Activated T-helper 2 cell treated with anti-CD3 and anti-CD28 coated beads, Interferon-gamma antibody, Interleukin-2, Interleukin-4, amounts not matched to agents 10 μg/mL and 5 μg/mL and 100 μg/mL, durations not matched to agents 14 hours and 24 hours and 36 hours (primary cell): ENCODE results near the gene ADIPOR2. TPM values are rescaled to one million over a fixed set of nuclear protein-coding genes. Genes with fewer than 3 reads are reported as not detected.
"Not testable (repeated sequence)": the region's sequence is repeated elsewhere in the genome, so short reads cannot be mapped to it uniquely, and the experiment has no call there.

Source experiments
- DNase-seq: peaks from one replicate; pipeline ENCODE4 v3.0.0; 2021; ENCODE audit warnings: low spot score
- H3K27ac Mint-ChIP-seq: one replicate; pipeline ENCODE4 v1.8.0; 2021; ENCODE audit warnings: mixed read lengths
- H3K27me3 Mint-ChIP-seq: one replicate; pipeline ENCODE4 v1.8.0; 2021; ENCODE audit warnings: low read depth, mixed read lengths
- H3K36me3 Mint-ChIP-seq: one replicate; pipeline ENCODE4 v1.8.0; 2021; ENCODE audit warnings: low read depth, mixed read lengths
- H3K4me1 Mint-ChIP-seq: one replicate; pipeline ENCODE4 v1.8.0; 2021; ENCODE audit warnings: low read depth, mixed read lengths
- H3K4me3 Mint-ChIP-seq: one replicate; pipeline ENCODE4 v1.8.0; 2021; ENCODE audit warnings: low read depth, mild to moderate bottlenecking, moderate library complexity, mixed read lengths
- H3K9me3 Mint-ChIP-seq: one replicate; pipeline ENCODE4 v1.8.0; 2021; ENCODE audit warnings: mixed read lengths
- intact Hi-C: fragments of 100-400 bp; cut with micrococcal nuclease; formaldehyde crosslinking; loops from one replicate; pipeline ENCODE4 v1.15.1; 2023
- total RNA-seq: library from RNA; stranded (reverse); gene quantifications from 2 replicates; pipeline ENCODE4 v1.2.3, GENCODE V29; 2022

The ADIPOR2 gene
- total RNA-seq, 1 donor from 2014 or later: 81.0 TPM

DNA sequence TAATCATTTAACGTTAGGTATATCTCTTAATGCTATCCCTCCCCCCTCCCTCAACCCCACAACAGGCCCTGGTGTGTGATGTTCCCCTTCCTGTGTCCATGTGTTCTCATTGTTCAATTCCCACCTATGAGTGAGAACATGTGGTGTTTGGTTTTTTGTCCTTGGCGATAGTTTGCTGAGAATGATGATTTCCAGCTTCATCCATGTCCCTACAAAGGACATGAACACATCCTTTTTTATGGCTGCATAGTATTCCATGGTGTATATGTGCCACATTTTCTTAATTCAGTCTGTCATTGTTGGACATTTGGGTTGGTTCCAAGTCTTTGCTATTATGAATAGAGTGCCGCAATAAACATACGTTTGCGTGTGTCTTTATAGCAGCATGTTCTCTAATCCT lies 42.8 kb downstream of the ADIPOR2 start:
- H3K4me1 Mint-ChIP-seq, H3K27me3 Mint-ChIP-seq, DNase-seq, intact Hi-C loops, H3K9me3 Mint-ChIP-seq, H3K27ac Mint-ChIP-seq, H3K4me3 Mint-ChIP-seq: not testable (repeated sequence)
- peaks cover 21% of the 10 kb centered on the region for H3K36me3 Mint-ChIP-seq

DNA sequence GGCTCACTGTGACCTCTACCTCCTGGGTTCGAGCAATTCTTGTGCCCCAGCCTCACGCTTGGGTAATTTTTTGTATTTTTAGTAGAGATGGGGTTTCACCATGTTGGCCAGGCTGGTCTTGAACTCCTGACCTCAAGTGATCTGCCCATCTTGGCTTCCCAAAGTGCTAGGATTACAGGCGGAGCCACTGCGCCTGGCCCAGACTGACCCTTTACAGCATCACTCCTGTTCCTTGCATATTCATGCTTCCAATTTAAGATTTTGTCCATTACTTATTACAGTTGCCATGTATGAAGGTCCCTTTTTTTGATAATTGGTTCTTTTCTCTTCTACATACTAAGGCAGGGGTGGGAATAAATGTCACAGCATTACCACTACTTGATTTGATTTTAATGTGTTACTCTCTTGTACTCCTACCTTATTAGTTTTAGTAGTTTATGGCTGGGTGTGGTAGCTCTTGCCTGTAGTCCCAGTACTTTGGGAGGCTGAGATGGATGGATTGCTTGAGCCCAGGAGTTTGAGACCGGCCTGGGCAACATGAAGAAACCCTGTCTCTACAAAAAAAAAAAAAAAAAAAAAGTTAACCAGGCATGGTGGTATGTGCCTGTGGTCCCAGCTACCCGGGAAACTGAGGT lies 46.9 kb downstream of the ADIPOR2 start:
- Mint-ChIP-seq H3K4me1 (peaks cover 15% of the 10 kb centered on the region), H3K9me3 (no peaks in the 10 kb centered on the region), H3K27me3 (no peaks in the 10 kb centered on the region), H3K36me3 (peaks cover 14% of the 10 kb centered on the region), H3K27ac (no peak overlapping the region), H3K4me3 (no peak overlapping the region)
- intact Hi-C loops: no loop called here
- no peak for DNase-seq

DNA sequence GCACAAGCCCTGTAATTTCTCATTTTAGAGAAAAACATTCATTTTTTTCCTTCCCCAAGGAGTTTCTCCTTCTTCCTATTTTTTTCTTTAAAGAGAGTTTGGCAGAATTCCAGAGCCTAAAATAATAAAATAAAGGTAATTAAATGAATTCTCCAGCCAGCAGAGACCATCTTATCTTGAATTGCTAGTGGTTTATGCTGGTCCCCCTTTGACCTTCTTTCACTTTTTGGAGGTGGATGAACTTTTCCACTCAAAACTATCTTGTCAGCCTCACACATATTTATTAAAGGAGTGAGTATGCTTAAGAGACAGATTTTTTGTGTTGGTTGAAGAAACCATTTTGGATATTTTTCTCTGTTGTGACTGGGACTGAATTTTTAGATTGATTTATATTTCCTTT lies 47.6 kb downstream of the ADIPOR2 start:
- H3K27ac Mint-ChIP-seq: no peak overlapping the region
- H3K36me3 Mint-ChIP-seq: peaks cover 13% of the 10 kb centered on the region
- intact Hi-C loops: no loop called here
- no peaks in the 10 kb centered on the region for H3K27me3 Mint-ChIP-seq
- DNase-seq: no peak
- H3K4me3 Mint-ChIP-seq: no peak overlapping the region
- H3K9me3 Mint-ChIP-seq: no peaks in the 10 kb centered on the region
- H3K4me1 Mint-ChIP-seq: peaks cover 14% of the 10 kb centered on the region

DNA sequence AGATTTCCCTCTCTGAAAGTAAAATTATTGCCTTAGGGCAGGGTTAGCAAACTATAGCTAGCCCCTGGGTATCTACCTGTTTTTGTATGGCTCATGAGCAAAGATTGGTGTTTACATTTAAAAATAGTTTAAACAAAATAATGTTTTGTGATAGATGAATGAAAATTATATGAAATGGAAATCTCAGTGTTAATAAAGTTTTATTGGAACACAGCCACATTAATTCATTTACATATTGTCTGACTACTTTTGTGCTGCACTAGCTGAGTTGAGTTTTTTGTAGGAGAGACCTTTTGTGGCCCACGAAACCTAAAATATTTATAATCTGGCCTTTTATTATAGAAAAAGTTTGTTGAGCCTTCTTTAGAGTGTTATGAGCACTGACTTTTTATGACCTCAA lies 48.5 kb downstream of the ADIPOR2 start:
- peaks cover 14% of the 10 kb centered on the region for H3K4me1 Mint-ChIP-seq
- H3K4me3 Mint-ChIP-seq: no peak overlapping the region
- DNase-seq: no peak
- H3K27me3 Mint-ChIP-seq: no peaks in the 10 kb centered on the region
- no peaks in the 10 kb centered on the region for H3K9me3 Mint-ChIP-seq
- no peak overlapping the region for H3K27ac Mint-ChIP-seq
- H3K36me3 Mint-ChIP-seq: peaks cover 7% of the 10 kb centered on the region
- intact Hi-C loops: no loop called here

DNA sequence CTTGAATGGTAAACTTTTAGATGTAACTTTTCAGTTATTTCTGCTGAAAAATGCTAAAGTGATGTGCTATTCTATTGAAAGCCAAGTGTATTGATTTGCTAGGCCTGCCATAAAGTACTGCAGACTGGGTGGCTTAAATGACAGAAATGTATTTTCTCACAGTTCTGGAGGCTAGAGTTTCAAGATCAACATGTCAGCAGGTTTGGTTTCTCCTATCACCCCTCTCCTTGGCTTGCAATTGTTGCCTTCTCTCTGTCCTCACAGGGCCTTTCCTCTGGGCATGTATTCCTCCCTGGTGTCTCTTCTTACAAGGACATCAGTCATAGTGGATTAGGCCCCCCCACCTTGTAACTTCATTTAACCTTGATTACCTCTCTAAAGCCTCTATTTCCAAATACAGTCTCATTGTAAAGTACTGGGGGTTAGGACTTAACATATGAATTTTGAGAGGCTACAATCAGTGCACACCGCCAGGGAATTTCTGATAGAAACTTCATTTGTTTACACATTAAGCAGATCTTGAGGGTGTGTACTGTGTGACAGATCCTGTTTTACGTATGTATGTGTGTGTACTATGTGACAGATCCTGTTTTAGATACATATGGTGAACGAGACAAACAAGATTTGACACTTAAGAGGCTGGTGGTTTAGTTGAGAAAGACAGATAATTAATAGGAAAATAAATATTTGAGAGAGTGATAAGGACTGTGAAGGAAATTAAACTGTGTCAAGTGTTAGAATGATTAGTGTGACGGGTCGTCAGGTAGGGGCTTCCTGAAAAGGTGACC lies 49.5 kb downstream of the ADIPOR2 start:
- intact Hi-C loops: no loop called here

DNA sequence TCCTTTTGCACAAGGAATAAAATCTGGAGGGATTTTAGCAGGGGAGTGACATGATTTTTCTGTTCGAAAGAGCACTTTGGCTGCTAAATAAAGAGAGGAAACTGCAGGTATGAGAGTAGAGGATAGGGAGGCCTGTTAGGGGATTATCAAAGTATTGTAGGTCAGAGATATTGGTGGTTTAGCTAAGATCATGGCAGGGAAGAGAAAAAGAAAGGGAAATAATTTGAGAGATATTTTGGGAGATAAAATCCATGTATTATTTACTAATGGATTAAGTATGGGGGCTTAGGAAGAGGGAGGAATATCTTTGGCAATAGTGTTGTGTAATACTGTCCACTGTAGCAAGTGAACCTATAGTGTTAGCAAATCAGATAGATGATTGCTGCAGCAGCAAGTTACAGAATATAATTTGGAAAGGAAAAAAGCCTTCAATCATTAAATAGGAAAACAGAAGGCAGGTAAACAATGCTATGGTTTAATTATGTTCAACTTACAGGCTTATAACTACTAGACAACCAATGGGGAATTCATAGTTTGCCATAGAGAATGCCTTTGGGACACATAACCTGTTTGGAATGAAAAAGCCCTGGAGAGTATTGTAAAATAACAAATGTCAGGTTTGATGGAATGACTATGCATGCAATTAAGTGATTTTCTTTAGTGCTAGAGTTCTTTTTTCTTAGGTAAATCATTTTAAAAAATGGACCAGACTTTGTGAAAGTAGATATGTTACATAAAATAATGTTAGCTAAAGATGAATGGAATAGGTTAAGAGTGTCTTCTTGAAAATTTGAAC lies 50.5 kb downstream of the ADIPOR2 start:
- intact Hi-C loops: no loop called here
- H3K36me3 Mint-ChIP-seq: peaks cover 23% of the 10 kb centered on the region
- H3K4me1 Mint-ChIP-seq: peaks cover 14% of the 10 kb centered on the region
- no peak overlapping the region for H3K27ac Mint-ChIP-seq
- H3K9me3 Mint-ChIP-seq: peaks cover 10% of the 10 kb centered on the region
- H3K27me3 Mint-ChIP-seq: no peaks in the 10 kb centered on the region
- no peak for DNase-seq
- H3K4me3 Mint-ChIP-seq: no peak overlapping the region

More for the DNA sequence above, 49.5 kb downstream of the ADIPOR2 start:
- no peak for DNase-seq
- no peak overlapping the region for H3K4me3 Mint-ChIP-seq
- H3K4me1 Mint-ChIP-seq: peaks cover 14% of the 10 kb centered on the region
- H3K27me3 Mint-ChIP-seq: no peaks in the 10 kb centered on the region
- H3K9me3 Mint-ChIP-seq: peaks cover under 1% of the 10 kb centered on the region
- peaks cover 13% of the 10 kb centered on the region for H3K36me3 Mint-ChIP-seq
- no peak overlapping the region for H3K27ac Mint-ChIP-seq

DNA sequence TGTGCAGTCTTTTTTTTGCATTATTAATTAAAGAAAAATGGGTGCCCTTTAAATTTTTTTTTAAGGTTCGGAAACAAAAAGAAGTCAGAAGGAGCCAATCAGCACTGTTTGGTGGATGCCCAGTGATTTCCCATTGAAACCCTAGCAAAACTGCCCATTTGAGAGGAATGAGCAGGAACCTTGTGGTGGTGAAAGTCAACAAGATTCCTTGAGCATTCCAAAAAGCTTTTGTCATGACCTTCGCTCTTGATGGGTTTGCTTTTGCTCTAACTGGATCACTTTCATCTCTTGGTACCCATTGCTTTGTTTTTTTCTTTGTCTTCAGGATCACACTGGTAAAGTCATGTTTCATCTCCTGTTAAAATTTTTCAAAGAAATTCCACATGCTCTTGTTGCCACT lies 54.1 kb downstream of the ADIPOR2 start:
- DNase-seq: no peak
- peaks cover 37% of the 10 kb centered on the region for H3K9me3 Mint-ChIP-seq
- no peak overlapping the region for H3K4me3 Mint-ChIP-seq
- peaks cover 11% of the 10 kb centered on the region for H3K4me1 Mint-ChIP-seq
- H3K27ac Mint-ChIP-seq: no peak overlapping the region
- intact Hi-C loops: no loop called here
- no peaks in the 10 kb centered on the region for H3K27me3 Mint-ChIP-seq
- H3K36me3 Mint-ChIP-seq: peaks cover 48% of the 10 kb centered on the region

DNA sequence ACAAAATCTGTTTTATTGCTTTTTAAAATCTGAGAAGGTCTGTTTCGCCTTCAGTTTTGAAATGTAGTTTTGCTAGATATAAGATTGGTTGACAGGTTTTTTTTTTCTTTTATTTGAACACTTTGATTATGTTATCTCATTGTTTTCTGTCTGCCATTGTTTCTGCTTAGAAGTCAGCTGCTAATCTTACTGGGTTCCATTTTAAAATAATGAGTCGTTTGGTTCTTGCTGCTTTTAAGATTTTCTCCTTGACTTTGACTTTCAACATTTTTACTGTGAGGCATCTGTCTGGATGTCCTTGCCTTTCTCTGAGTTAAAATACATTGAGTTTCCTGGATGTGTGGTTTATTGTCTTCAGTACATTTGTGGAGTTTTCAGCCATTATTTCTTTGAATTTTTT lies 56.7 kb downstream of the ADIPOR2 start:
- intact Hi-C loops: no loop called here
- no peak overlapping the region for H3K27ac Mint-ChIP-seq
- peaks cover 37% of the 10 kb centered on the region for H3K9me3 Mint-ChIP-seq
- no peaks in the 10 kb centered on the region for H3K27me3 Mint-ChIP-seq
- H3K4me1 Mint-ChIP-seq: no peaks in the 10 kb centered on the region
- no peak overlapping the region for H3K4me3 Mint-ChIP-seq
- peaks cover 46% of the 10 kb centered on the region for H3K36me3 Mint-ChIP-seq
- DNase-seq: no peak

DNA sequence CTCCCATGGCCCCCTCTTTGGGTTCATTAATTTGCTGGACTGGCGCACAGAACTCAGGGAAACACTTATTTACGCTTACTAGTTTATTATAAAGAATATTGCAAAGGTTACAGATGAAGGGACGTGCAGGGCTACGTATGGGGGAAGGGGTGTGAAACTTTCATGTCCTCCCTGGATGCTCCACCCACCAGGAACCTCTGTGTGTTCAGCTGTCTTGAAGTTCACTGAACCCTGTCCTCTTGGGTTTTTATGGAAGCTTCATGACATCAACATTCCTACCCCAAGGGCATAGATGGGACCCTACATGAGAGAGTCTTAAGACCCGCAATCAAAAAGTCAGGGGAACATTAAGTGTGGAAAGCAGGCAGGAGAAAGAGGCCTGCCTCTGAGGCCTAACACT lies 58.1 kb downstream of the ADIPOR2 start:
- intact Hi-C loops: no loop called here
- H3K36me3 Mint-ChIP-seq: peaks cover 44% of the 10 kb centered on the region
- no peak overlapping the region for H3K27ac Mint-ChIP-seq
- H3K4me3 Mint-ChIP-seq: no peak overlapping the region
- H3K9me3 Mint-ChIP-seq: peaks cover 37% of the 10 kb centered on the region
- no peak for DNase-seq
- no peaks in the 10 kb centered on the region for H3K4me1 Mint-ChIP-seq
- H3K27me3 Mint-ChIP-seq: no peaks in the 10 kb centered on the region

DNA sequence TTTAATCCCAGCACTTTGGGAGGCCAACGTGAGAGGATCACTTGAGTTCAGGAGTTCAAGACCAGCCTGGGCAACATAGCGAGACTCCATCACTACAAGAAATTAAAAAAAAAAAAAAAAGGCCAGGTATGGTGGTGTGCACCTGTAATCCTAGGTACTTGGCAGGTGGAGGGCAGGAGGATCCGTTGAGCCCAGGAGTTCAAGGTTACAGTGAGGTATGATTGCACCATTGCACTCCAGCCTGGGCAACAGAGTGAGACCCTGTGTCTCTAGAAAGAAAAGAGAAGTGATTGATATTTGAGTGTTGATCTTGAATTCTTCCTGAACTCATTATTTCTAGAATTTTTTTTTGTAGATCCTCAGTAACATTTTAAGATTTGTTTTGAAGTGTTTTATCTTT lies 59.4 kb downstream of the ADIPOR2 start:
- no peak overlapping the region for H3K4me3 Mint-ChIP-seq
- H3K4me1 Mint-ChIP-seq: no peaks in the 10 kb centered on the region
- H3K9me3 Mint-ChIP-seq: peaks cover 37% of the 10 kb centered on the region
- H3K36me3 Mint-ChIP-seq: peaks cover 48% of the 10 kb centered on the region
- DNase-seq: no peak
- intact Hi-C loops: no loop called here
- no peaks in the 10 kb centered on the region for H3K27me3 Mint-ChIP-seq
- no peak overlapping the region for H3K27ac Mint-ChIP-seq

DNA sequence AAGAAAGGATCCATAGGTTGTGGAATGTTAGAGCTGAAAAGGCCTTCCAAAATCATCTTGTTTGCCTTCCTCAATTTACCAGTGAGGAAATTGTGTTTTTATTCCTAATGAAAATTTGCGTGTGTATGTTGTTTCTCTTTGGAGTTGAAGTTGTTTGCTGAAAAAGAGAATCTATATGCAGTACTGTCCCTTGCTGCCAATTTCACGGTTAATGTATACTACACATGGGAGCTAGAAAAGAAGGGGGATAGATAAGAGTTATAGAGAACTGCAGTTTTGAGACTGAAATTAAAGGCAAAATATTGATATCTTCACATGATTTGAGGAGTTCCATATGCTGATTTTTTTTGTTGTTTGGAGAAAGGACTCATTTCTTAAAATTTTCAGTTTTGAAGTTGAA lies 67.5 kb downstream of the ADIPOR2 start:
- DNase-seq: no peak
- Mint-ChIP-seq H3K4me1 (peaks cover 7% of the 10 kb centered on the region), H3K36me3 (peaks cover 50% of the 10 kb centered on the region), H3K27me3 (no peaks in the 10 kb centered on the region), H3K27ac (no peak overlapping the region), H3K4me3 (no peak overlapping the region), H3K9me3 (no peaks in the 10 kb centered on the region)
- intact Hi-C loops: no loop called here

DNA sequence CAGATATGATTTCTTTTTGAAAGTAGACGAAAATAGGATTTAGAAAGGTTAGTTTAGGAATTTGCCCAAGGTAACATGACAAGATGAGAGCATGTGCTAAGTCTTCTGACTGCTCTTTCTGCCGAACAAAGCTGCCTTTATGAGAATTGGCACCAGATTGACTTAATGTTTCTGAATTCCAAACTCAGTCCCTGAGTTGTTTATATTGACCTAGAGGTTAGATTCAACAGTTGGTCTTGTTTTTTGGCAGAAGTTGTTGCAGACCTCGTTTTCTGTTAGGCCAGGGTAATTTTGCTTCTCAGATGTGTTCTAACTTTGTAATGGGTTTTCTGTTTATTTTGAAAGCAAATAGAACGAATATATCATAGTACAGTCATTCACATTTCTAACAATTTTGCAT lies 68.0 kb downstream of the ADIPOR2 start:
- H3K27ac Mint-ChIP-seq: no peak overlapping the region
- H3K4me3 Mint-ChIP-seq: no peak overlapping the region
- intact Hi-C loops: no loop called here
- peaks cover 7% of the 10 kb centered on the region for H3K4me1 Mint-ChIP-seq
- DNase-seq: no peak
- no peaks in the 10 kb centered on the region for H3K27me3 Mint-ChIP-seq
- peaks cover 50% of the 10 kb centered on the region for H3K36me3 Mint-ChIP-seq
- H3K9me3 Mint-ChIP-seq: no peaks in the 10 kb centered on the region
